ENCODE results near the gene CGB7.
A peak's percentile ranks its signal among the peaks of the same experiment; 100 is the strongest.
"Not testable (repeated sequence)": the region's sequence is repeated elsewhere in the genome, so short reads cannot be mapped to it uniquely, and the experiment has no call there.

The CGB7 gene

DNA sequence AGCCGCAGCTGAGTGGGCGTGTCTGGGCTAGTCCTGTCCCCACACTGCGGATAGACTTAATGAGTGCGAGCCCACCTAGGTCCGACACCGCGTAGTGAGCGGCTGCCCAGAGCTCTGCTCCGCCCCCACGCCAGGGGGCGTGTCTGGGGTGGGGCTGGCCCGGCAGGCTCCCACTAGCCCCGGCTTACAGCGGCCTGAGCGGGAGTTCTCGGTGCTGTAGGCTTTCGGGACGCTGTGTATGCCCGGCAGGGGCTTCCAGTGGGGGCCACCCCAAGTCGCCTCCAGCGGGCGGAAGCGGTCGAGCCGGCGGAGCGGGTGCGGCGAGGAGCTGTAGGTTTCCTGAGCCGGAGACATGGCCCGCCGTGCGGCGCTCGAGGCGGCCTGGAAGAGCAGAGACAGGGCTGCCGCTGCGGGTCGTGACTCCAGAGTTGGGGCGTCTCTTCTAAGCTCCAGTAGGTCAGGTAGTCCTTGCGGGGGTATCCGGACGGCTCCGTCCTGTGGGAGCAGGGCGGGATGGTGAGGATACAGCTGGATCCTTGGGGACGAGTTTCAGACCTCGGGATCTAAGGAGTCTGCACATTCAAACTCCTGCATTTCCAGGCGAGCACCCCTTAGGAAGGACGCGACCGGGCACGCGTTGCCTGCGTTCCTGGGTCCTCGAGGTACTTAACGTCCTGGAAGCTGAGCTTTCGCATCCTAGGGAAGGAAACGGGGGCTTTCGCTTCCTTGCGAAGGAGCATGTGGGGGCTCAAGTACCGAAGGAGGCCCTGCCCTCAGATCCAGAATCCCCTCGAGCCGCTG, 1.2 kb downstream of the CGB7 start:
- TF ChIP-seq SIN3A (IDR thresholded peaks at IDR 0.05; ENCODE audit: borderline replicate concordance, insufficient read depth, low read length) (no peak), FOXP2 (optimal IDR thresholded peaks at IDR 0.05; ENCODE audit: borderline replicate concordance, extremely low read depth, extremely low read length, insufficient read depth) (peak; percentile 24), REST (IDR thresholded peaks at IDR 0.05; ENCODE audit: insufficient read depth in 1 of 2, low read depth in 2 of 2, low read length in 2 of 2) (no peak)

GRCh38 chr19:49049011-49049410, 8.5 kb downstream of the CGB7 start, which contains the start of gene CGB8:
Gene CGB8, minus strand, starts transcription at chr19:49049111. Its CDS starts 372 bp downstream, at chr19:49048739.
- TF ChIP-seq SIN3A (IDR thresholded peaks at IDR 0.05; ENCODE audit: borderline replicate concordance, insufficient read depth, low read length); TAF1 (IDR thresholded peaks at IDR 0.05; ENCODE audit: borderline replicate concordance, insufficient read depth, low read length); FOXP2 (optimal IDR thresholded peaks at IDR 0.05; ENCODE audit: borderline replicate concordance, extremely low read depth, extremely low read length, insufficient read depth): not testable (repeated sequence)

GRCh38 chr19:49043548-49043947, 14.0 kb downstream of the CGB7 start, which contains the start of gene CGB5:
Gene CGB5, plus strand, starts transcription at chr19:49043848. Its CDS starts 362 bp downstream, at chr19:49044210.
- TF ChIP-seq POLR2AphosphoS5 (IDR thresholded peaks at IDR 0.05; ENCODE audit: low read depth, low read length); SIN3A (IDR thresholded peaks at IDR 0.05; ENCODE audit: borderline replicate concordance, insufficient read depth, low read length); REST (IDR thresholded peaks at IDR 0.05; ENCODE audit: insufficient read depth in 1 of 2, low read depth in 2 of 2, low read length in 2 of 2): not testable (repeated sequence)

GRCh38 chr19:49042177-49042576, 15.4 kb downstream of the CGB7 start:
- TF ChIP-seq POLR2AphosphoS5 (IDR thresholded peaks at IDR 0.05; ENCODE audit: low read depth, low read length) (no peak), FOXP2 (optimal IDR thresholded peaks at IDR 0.05; ENCODE audit: borderline replicate concordance, extremely low read depth, extremely low read length, insufficient read depth) (no peak), REST (IDR thresholded peaks at IDR 0.05; ENCODE audit: insufficient read depth in 1 of 2, low read depth in 2 of 2, low read length in 2 of 2) (no peak), SIN3A (IDR thresholded peaks at IDR 0.05; ENCODE audit: borderline replicate concordance, insufficient read depth, low read length) (no peak), TAF1 (IDR thresholded peaks at IDR 0.05; ENCODE audit: borderline replicate concordance, insufficient read depth, low read length) (no peak)

DNA sequence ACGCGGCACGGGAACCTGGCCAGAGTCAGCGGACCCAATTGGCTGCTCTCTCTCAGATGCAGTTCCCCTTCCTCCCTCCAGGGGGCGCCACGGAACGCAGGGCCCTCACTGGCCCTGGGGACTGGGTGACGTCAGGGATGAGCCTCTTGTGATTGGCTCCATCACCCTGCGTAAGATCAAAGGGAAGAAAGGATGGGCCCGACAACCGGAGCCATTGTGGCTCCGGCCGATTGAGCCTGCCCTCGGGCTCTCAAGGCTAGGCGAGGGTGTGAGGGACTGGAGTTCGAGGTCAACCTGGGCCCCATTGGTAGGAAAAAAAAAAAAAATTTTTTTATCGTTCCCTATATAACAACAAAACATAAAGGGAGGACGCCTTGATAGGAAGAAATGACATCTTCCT, 20.7 kb downstream of the CGB7 start, which contains the start of gene CGB1:
CGB1 (minus strand) TSS at position 81 of the 400 bp plus-strand sequence. CDS start 184 bp downstream, outside the sequence.
- not testable (repeated sequence) for TF ChIP-seq SIN3A (IDR thresholded peaks at IDR 0.05; ENCODE audit: borderline replicate concordance, insufficient read depth, low read length); POLR2AphosphoS5 (IDR thresholded peaks at IDR 0.05; ENCODE audit: low read depth, low read length); TAF1 (IDR thresholded peaks at IDR 0.05; ENCODE audit: borderline replicate concordance, insufficient read depth, low read length)

DNA sequence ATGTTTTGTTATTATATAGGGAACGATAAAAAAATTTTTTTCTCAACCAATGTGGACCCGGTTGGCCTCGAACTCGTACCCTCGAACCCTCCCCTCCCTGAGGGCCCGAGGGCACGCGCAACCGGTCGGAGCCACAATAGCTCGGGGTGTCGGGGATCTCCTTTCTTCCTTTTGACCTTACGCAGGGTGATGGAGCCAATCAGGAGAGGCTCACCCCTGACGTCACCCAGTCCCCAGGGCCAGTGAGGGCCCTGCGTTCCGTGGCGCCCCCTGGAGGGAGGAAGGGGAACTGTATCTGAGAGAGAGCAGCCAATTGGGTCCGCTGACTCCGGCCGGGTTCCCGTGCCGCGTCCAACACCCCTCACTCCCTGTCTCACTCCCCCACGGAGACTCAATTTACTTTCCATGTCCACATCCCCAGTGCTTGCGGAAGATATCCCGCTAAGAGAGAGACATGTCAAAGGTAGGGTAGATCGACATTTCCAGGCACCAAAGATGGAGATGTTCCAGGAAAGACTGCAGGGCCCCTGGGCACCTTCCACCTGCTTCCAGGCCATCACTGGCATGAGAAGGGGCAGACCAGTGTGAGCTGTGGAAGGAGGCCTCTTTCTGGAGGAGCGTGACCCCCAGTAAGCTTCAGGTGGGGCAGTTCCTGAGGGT, 25.8 kb downstream of the CGB7 start, which contains the start of gene CGB2:
CGB2 (plus strand) TSS at position 249 of the 660 bp plus-strand sequence; CDS start at position 455, 206 bp downstream.
- not testable (repeated sequence) for TF ChIP-seq REST (IDR thresholded peaks at IDR 0.05; ENCODE audit: insufficient read depth in 1 of 2, low read depth in 2 of 2, low read length in 2 of 2); SIN3A (IDR thresholded peaks at IDR 0.05; ENCODE audit: borderline replicate concordance, insufficient read depth, low read length); POLR2AphosphoS5 (IDR thresholded peaks at IDR 0.05; ENCODE audit: low read depth, low read length)
